GM19238 (cell line): ENCODE measurements around the gene BBS1.
"Not testable (repeated sequence)": the region's sequence is repeated elsewhere in the genome, so short reads cannot be mapped to it uniquely, and the experiment has no call there.

Experiments
- DNase-seq: peaks from one replicate; pipeline ENCODE4 v3.0.0; 2011; ENCODE audit warnings: low spot score; ENCODE audit not compliant: insufficient read length

Gene BBS1

DNA sequence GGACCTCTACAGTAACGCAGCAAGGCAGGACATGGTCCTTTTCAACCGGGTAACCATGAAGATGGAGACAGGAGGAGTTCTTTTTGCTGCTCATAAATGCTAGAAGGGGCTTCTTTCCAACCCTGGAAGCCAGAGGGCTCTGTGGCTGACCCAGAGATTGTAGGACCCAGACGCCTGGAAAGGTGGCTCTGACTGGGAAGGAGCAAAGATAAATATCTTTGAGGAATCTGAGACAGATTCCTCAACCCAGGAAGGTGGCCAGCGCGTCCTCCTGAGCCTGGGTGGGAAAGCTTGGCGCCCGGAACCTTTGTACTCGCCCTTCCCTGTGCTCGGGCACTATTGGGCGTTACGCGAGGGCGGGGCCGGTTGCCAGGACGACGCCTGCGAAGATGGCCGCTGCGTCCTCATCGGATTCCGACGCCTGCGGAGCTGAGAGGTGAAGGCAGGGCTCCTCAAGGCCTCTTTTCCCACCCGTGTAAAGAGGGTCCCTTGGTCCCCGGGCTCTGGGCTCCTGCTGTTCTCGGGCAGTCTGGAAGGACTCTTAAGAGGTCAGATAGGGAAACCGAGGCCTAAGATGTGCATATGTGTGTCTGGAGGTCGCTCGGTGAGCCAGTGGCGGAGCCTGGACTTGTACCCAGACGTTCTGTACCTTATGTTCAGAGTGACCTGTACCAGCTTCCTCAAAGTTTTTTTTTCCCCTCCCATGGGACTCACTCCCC is at the start of gene BBS1:
TSS of gene BBS1 (plus strand) at position 365 of the 719 bp plus-strand sequence. CDS start at position 390, 25 bp downstream.
- peak; percentile 91 for DNase-seq

DNA sequence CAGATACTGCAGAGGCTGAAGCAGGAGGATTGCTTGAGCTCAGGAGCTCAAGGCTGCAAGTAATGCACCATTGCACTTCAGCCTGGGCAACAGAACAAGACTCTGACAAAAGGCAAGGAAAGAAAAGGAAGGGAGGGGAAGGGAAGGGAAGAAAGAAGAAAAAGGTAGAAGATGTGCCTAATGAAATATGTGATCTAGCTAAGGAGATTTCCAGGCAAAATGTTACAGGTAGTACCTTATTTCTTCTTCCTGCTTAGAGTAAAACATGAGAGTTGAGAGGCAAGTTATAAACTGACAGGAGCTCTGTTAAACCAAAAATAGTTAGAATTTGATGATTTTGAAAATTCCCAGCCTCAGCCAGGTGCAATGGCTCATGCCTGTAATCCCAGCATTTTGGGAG is 48.4 kb upstream of the BBS1 start:
- DNase-seq, result no peak

- DNase-seq, result no peak
Measured at GRCh38 chr11:66462911-66463310, 47.5 kb upstream of the BBS1 start.

- DNase-seq, result not testable (repeated sequence)
Measured at GRCh38 chr11:66464116-66464515, 46.3 kb upstream of the BBS1 start.

- no peak for DNase-seq
Measured at GRCh38 chr11:66464916-66465315, 45.5 kb upstream of the BBS1 start.

- no peak for DNase-seq
Measured at GRCh38 chr11:66465373-66466224, 44.8 kb upstream of the BBS1 start.

DNA sequence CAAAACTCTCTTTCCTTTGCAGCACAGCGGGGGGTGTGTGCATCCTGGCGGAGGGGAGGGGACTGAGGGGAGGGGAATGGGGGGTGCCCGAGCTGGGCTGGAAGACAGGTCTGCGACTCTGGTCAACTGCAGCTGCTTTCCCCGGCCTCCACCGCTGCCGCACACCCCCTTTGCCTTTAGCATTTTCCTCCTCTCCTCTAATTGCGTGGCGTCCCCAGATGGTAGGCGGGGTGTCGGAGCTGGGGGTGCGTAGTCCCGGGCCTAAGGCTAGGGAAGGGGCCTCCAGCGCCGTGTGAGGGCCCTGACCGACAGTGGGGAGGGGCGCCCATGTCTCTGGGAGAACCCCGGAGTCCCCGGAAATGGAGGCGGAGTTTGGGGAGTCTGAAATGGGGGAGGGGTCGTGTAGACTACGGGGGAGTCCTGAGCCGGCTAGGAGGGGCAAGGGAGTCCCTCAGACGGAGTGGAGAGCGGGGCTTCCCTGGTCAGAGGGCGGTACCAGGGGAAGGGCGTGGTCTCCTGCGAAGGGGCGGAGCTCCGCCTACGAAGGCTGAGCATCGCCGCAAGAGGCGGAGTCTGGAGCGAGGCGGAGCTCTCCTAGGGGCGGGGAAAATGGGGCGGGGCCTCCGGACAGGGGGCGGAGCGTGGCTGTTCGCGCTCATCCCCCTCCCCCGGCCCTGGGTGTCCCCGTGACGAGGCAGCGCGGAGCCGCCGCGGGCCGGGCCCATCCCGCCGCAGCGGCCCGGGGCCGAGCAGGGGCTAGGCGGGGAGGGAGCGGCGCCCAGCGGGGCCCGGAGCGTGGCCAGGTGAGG is 44.0 kb upstream of the BBS1 start, which contains the start of gene PELI3:
TSS of gene PELI3 (plus strand) at position 681 of the 809 bp plus-strand sequence. CDS start 1,224 bp downstream, outside the sequence.
- peak; percentile 97 for DNase-seq

GRCh38 chr11:66467034-66467659 is 43.3 kb upstream of the BBS1 start:
- DNase-seq, result peak; percentile 59

- no peak for DNase-seq
Measured at GRCh38 chr11:66467756-66468155, 42.7 kb upstream of the BBS1 start.

DNA sequence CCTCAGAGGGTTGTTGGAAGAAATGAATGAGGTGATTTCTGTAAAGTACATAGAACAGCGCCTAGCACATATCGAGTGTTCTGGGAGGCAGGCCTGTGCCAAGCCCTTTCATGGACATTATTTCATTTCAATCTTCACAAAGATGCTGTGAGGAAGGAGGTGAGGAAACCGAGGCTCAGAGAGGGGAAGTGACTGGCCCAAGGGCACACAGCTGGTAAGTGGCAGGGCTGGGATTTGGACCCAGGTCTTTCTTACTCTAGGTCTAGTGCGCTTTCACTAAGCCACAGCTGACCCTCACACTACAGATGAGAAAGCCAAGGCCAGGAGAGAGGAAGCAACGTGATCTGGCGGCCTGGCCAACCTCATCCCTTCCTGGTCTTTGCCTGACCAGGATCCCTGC is 41.7 kb upstream of the BBS1 start:
- no peak for DNase-seq

DNA sequence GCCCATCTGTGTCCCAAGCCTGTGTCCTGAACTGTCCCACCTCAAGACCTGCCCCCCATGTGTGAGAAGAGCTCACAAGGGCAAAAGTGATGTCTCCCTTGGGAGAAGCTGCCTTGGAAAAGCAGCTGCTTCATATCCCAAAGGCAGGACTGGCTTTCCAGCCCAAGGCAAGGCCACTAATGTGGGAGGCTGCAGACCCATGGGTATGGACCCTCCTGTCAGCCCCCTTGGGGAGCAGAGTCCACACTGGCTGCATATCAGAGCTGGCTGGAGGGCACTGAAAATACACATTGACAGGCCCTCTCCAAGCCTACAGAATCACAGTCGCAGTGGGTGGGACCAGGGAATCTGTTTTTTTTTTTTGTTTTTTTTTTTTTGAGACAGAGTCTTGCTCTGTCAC is 41.0 kb upstream of the BBS1 start:
- no peak for DNase-seq

DNA sequence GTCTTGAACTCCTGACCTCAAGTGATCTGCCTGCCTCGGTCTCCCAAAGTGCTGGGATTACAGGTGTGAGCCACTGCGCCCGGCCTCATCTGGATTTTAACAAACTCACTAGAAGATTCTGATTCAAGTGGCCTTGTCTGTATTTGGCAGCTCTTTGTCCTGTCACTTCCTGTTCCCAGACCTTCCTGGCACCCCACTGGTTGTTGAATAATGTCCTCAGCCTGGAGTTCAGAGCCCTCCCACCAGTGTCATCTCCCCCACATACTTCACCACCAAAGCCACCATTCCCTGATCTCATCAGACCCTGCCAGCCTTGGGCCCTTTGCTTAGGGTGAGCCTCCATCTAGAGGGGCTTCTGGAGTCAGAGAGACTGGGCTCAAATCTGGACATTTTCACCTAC is 40.4 kb upstream of the BBS1 start:
- no peak for DNase-seq

DNA sequence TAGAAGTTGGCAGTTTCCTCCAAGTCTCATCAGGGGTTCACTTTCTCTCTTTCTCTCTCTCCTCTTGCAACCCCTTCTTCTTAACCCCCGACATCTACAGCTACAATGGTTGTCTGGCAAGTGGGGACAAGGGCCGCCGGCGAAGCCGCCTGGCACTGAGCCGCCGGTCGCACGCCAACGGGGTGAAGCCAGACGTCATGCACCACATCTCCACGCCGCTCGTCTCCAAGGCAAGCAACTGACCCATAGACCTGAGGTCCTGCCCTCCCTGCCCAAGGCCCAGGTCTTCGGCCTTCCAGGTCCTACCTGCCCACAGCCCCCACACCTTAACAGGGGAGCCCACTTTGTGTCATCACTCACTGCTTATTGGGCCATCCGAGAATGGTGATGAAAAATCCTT is 39.3 kb upstream of the BBS1 start:
- DNase-seq, result no peak

- no peak for DNase-seq
Measured at GRCh38 chr11:66472054-66472453, 38.4 kb upstream of the BBS1 start.

- no peak for DNase-seq
Measured at GRCh38 chr11:66473167-66473566, 37.3 kb upstream of the BBS1 start.

DNA sequence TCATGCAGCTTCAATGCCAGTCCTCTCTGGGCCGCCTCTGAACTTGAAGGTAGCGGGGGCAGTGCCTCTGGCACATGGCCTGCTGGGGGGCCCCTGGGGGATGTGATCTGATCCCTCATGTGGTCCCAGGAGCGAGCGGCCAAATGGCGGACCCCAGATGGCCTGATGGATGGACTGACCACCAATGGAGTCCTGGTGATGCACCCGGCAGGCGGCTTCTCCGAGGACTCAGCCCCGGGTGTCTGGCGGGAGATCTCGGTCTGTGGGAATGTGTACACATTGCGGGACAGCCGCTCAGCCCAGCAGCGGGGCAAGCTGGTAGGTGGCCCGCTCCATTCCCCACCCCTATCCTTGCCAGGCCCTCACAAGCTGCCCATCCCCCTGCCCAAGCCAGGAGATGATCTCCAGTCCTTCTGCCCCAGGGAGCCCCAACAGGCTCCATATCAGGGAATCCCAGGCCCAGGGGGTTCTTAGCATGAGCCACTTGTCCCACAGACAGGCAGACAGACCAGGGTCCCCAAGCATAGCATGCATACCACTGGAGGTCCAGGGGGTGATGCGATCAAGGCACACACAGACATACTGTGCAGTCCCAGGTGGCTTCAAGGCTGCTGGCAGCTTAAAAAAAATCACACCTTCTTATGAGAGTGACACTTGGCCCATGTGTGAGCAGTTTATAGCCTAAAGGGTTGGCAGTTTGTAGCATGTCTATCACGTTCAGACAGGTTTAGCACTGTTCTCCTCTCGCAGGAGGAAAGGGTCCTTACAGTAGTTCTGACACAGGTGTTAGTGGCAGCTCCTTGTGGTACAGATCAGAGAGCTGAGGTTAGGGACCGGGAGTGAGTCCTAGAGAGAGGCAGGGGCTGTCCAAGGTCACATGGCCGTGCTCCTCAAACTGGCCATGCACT is 36.6 kb upstream of the BBS1 start:
- no peak for DNase-seq

GRCh38 chr11:66475349-66476172 is 34.9 kb upstream of the BBS1 start:
- no peak for DNase-seq

- DNase-seq, result no peak
Measured at GRCh38 chr11:66476173-66476840, 34.1 kb upstream of the BBS1 start.

GRCh38 chr11:66476841-66477251 is 33.6 kb upstream of the BBS1 start:
- DNase-seq, result no peak
